Measurements from ENCODE around the gene SLC26A4.

- TF ChIP-seq, protein P1, sequence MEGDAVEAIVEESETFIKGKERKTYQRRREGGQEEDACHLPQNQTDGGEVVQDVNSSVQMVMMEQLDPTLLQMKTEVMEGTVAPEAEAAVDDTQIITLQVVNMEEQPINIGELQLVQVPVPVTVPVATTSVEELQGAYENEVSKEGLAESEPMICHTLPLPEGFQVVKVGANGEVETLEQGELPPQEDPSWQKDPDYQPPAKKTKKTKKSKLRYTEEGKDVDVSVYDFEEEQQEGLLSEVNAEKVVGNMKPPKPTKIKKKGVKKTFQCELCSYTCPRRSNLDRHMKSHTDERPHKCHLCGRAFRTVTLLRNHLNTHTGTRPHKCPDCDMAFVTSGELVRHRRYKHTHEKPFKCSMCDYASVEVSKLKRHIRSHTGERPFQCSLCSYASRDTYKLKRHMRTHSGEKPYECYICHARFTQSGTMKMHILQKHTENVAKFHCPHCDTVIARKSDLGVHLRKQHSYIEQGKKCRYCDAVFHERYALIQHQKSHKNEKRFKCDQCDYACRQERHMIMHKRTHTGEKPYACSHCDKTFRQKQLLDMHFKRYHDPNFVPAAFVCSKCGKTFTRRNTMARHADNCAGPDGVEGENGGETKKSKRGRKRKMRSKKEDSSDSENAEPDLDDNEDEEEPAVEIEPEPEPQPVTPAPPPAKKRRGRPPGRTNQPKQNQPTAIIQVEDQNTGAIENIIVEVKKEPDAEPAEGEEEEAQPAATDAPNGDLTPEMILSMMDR (conservative IDR thresholded peaks at IDR 0.05 in 1 of 2, IDR thresholded peaks at IDR 0.05 in 1 of 2; ENCODE audit: extremely low read depth in 1 of 2, insufficient read depth in 1 of 2, low read depth in 1 of 2, low read length in 2 of 2): no peak
- no peak for TF ChIP-seq EZH2 (IDR thresholded peaks at IDR 0.05; ENCODE audit: borderline replicate concordance, low read length)
These were observed 6.2 kb downstream of the SLC26A4 start for GRCh38 chr7:107666790-107667189.

Data from mammary epithelial cell (primary cell).